T-helper 2 cell treated with Interferon-gamma antibody and Interleukin-4, amounts not matched to agents 5 μg/mL and 100 μg/mL, for 36 hours (primary cell): Measurements from ENCODE around the gene PHETA2.
"Not testable (repeated sequence)": the region's sequence is repeated elsewhere in the genome, so short reads cannot be mapped to it uniquely, and the experiment has no call there.

Experiments used
- DNase-seq: peaks from one replicate; pipeline ENCODE4 v3.0.0; 2021; ENCODE audit warnings: low spot score
- H3K27ac Mint-ChIP-seq: one replicate; pipeline ENCODE4 v1.8.0; 2021; ENCODE audit warnings: mild to moderate bottlenecking, mixed read lengths
- H3K27me3 Mint-ChIP-seq: one replicate; pipeline ENCODE4 v1.8.0; 2021; ENCODE audit warnings: low read depth, mixed read lengths
- H3K36me3 Mint-ChIP-seq: one replicate; pipeline ENCODE4 v1.8.0; 2021; ENCODE audit warnings: low read depth, mixed read lengths
- H3K4me1 Mint-ChIP-seq: one replicate; pipeline ENCODE4 v1.8.0; 2021; ENCODE audit warnings: low read depth, mixed read lengths
- H3K4me3 Mint-ChIP-seq: one replicate; pipeline ENCODE4 v1.8.0; 2022; ENCODE audit warnings: mild to moderate bottlenecking, moderate library complexity, mixed read lengths
- H3K9me3 Mint-ChIP-seq: one replicate; pipeline ENCODE4 v1.8.0; 2021; ENCODE audit warnings: mixed read lengths

PHETA2 gene

GRCh38 chr22:42064629-42065028, 9.4 kb upstream of the PHETA2 start:
- Mint-ChIP-seq H3K4me3 (no peak overlapping the region), H3K4me1 (peaks cover 8% of the 10 kb centered on the region)

DNA sequence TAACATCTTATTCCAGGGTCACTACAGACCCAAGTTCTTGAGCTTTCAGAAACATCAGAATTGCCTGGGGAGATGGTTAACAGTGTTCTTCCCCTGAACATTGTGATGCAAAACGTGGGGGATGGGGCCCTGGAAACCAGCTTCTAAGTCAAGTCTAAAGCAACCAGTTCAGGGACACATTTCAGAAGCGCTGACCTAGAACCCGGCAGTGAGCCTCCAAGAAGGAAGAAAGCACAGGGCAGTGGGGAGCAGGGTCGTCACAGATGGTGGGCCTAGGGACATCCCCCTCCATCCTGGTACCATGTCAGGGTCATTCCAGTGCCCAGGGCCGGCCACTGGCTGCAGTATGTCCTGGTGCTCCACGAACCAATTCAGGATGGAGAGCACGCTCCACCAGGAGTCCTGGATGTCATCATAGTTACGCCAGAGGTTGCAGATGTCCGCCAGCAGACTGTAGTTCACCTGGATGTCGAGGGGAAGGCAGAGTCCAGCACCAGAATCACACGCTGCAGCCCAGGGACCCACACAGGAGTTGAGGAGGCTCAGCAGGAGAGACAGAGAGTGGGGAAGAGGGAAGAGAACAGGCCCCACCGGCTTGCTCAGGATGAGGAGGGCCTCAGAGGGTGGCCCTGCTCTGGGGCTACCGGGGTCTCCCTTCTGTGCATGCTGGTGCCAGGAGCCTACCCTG, 8.5 kb upstream of the PHETA2 start:
- H3K36me3 Mint-ChIP-seq: peaks cover 53% of the 10 kb centered on the region
- no peak overlapping the region for H3K27ac Mint-ChIP-seq
- peaks cover 12% of the 10 kb centered on the region for H3K4me1 Mint-ChIP-seq
- DNase-seq: no peak
- H3K27me3 Mint-ChIP-seq: no peaks in the 10 kb centered on the region
- H3K4me3 Mint-ChIP-seq: no peak overlapping the region
- no peaks in the 10 kb centered on the region for H3K9me3 Mint-ChIP-seq

More at GRCh38 chr22:42064629-42065028, 9.4 kb upstream of the PHETA2 start:
- Mint-ChIP-seq H3K27me3 (no peaks in the 10 kb centered on the region), H3K36me3 (peaks cover 62% of the 10 kb centered on the region), H3K9me3 (no peaks in the 10 kb centered on the region), H3K27ac (no peak overlapping the region)
- no peak for DNase-seq

DNA sequence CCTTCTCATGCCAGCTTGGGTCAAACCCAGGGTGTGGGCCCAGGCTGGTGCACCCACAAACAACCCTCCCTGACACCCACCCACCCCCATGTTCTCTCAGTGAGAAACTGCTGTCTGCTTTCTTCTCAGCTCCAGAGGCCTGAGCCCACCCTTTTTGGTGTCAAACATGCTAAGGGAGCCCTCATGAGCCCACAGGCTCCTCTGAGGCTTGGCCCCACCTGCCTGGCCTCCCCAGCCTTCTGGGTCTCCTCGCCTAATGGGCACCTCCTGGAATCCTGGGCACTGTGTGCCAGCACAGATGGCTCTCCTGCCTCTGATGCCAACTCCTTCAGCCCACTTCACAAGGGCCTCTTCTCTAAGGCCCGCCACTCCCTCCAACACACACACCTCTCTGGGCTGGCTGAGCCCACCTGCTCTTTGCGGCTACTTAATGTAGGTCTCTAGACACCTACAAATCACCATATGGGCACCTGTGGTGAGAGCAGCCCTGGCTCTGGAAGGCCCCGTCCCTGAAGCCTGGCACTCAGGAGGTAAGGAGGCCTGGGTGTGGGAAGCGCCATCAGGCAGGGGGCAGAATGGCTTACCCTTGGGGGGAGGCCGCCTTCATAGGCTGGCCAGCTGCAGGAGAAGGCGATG, 7.8 kb upstream of the PHETA2 start:
- peaks cover 46% of the 10 kb centered on the region for H3K36me3 Mint-ChIP-seq
- no peak overlapping the region for H3K4me3 Mint-ChIP-seq
- H3K4me1 Mint-ChIP-seq: peaks cover 17% of the 10 kb centered on the region
- H3K9me3 Mint-ChIP-seq: no peaks in the 10 kb centered on the region
- no peak overlapping the region for H3K27ac Mint-ChIP-seq
- no peaks in the 10 kb centered on the region for H3K27me3 Mint-ChIP-seq
- no peak for DNase-seq

DNA sequence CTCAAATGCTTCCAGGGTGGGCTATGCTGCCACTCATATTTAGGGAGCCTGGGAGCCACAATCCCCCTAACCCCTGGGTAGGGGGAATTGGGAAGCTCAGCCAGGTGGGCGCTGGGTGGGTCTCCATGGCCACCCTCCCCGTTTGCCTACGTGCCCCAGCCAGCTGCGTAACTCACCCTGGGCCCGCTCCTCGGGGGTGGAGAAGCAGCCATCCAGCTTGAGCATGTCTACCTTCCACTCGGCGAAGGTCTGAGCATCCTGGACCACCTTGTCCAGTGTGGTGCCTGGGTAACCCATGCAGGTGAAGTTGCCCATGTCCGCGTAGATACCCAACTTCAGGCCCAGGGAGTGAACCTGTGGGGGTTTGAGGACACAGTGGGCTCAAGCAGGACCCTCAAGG, 7.1 kb upstream of the PHETA2 start:
- H3K27me3 Mint-ChIP-seq: no peaks in the 10 kb centered on the region
- no peak overlapping the region for H3K4me3 Mint-ChIP-seq
- peaks cover 24% of the 10 kb centered on the region for H3K4me1 Mint-ChIP-seq
- no peak for DNase-seq
- no peak overlapping the region for H3K27ac Mint-ChIP-seq
- peaks cover 43% of the 10 kb centered on the region for H3K36me3 Mint-ChIP-seq
- H3K9me3 Mint-ChIP-seq: no peaks in the 10 kb centered on the region

DNA sequence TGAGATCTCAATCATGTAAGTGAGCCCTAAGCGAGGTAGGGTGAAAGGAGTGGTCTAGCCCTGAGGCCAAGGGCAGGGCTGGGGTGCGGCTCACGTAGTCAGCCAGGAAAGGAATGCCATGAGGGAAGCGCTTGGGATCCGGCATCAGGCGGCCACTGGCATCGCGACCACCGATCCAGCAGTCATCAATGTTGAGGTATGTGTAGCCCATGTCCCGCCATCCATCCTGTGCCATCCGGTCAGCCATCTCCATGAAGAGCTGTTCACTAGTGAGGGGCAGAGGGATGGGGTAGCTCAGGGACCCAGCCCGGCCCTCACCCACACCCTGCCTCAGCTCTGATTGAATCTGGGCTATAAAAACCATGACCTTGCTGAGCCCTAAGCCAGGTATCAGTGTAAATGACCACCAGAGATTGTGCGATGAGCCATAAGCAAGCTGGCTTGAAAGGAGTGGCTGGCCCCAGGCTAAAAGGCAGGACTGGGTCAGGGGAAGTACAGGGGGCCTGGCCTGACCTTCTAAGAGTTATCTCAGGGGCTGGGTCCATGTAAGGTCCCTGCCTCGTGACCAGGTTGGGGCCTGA, 6.3 kb upstream of the PHETA2 start:
- Mint-ChIP-seq H3K27ac (no peak overlapping the region), H3K4me1 (peaks cover 29% of the 10 kb centered on the region), H3K27me3 (no peaks in the 10 kb centered on the region)

GRCh38 chr22:42068291-42068690, 5.8 kb upstream of the PHETA2 start:
- peak overlapping the region; percentile 93 for H3K4me3 Mint-ChIP-seq
- no peak for DNase-seq
- H3K36me3 Mint-ChIP-seq: peaks cover 31% of the 10 kb centered on the region
- peaks cover 29% of the 10 kb centered on the region for H3K4me1 Mint-ChIP-seq
- no peak overlapping the region for H3K27ac Mint-ChIP-seq
- H3K27me3 Mint-ChIP-seq: no peaks in the 10 kb centered on the region
- no peaks in the 10 kb centered on the region for H3K9me3 Mint-ChIP-seq

More for the DNA sequence above, 6.3 kb upstream of the PHETA2 start:
- DNase-seq: no peak
- Mint-ChIP-seq H3K9me3 (no peaks in the 10 kb centered on the region), H3K4me3 (no peak overlapping the region), H3K36me3 (peaks cover 36% of the 10 kb centered on the region)

GRCh38 chr22:42069801-42070516, 4.1 kb upstream of the PHETA2 start:
- DNase-seq: no peak
- Mint-ChIP-seq H3K4me1 (peaks cover 32% of the 10 kb centered on the region), H3K4me3 (peak overlapping the region; percentile 93), H3K27ac (peak overlapping the region; percentile 95), H3K27me3 (no peaks in the 10 kb centered on the region), H3K9me3 (no peaks in the 10 kb centered on the region), H3K36me3 (peaks cover 27% of the 10 kb centered on the region)

DNA sequence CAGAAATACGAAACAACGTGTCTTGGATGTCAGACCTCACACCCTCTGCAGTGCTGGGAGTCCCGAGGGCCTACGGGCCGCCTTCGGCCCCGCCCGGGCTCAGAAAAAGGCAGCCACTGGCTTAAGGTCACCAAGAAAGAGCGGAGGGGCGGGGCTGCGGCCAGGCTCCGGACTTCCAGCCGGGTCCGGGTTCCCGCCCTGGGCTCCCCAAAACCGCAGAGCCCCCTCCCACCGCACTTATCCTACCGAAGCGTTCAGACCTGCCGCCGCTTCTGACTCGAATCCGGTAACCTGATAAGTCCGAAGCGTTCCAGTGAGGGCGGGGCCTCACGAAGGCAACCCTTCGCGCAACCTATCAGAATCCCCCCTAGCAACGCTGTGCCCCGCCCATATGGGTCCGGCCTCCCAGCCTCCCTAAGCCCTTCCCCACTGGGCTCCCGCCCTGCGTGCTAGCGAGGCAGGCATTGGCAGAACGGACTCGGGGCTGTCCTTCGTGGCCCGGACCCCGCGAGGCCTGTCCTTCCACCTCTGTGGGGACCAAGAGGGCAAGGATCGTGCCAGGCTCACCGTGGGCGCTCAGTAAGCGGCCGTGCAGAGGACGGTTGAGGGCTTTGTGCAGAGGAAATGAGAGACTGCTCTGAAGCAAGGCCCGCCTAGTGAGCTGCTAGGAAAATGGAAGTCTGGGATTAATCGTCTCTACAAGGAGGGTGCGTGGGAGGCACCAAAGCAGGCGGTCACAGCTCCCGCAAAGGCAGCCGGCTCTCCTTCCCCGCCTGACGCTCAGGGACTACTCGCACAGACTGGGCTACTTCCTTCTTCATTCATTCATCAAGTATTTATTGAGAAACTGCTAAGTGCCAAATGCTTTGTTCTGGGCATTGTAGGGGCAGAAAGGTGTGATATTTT, 3.3 kb upstream of the PHETA2 start, which contains the start of gene NAGA:
Gene NAGA, minus strand, starts transcription at position 296 of the 906 bp plus-strand sequence. CDS start 515 bp downstream, outside the sequence.
- Mint-ChIP-seq H3K9me3 (no peaks in the 10 kb centered on the region), H3K36me3 (peaks cover 19% of the 10 kb centered on the region), H3K4me1 (peaks cover 34% of the 10 kb centered on the region), H3K27me3 (no peaks in the 10 kb centered on the region), H3K27ac (peak within 1 kb of the TSS; percentile 95), H3K4me3 (peak within 1 kb of the TSS; percentile 93)
- peak; percentile 93 for DNase-seq

GRCh38 chr22:42071508-42071907, 2.5 kb upstream of the PHETA2 start:
- DNase-seq, H3K27me3 Mint-ChIP-seq, H3K9me3 Mint-ChIP-seq: not testable (repeated sequence)
- Mint-ChIP-seq H3K4me3 (peak overlapping the region; percentile 93), H3K36me3 (peaks cover 14% of the 10 kb centered on the region), H3K27ac (peak overlapping the region; percentile 95), H3K4me1 (peaks cover 34% of the 10 kb centered on the region)

- peak overlapping the region; percentile 55 for H3K27ac Mint-ChIP-seq
- no peak for DNase-seq
- H3K27me3 Mint-ChIP-seq: no peaks in the 10 kb centered on the region
- H3K36me3 Mint-ChIP-seq: peaks cover 6% of the 10 kb centered on the region
- H3K4me3 Mint-ChIP-seq: peak overlapping the region; percentile 76
- peaks cover 34% of the 10 kb centered on the region for H3K4me1 Mint-ChIP-seq
- no peaks in the 10 kb centered on the region for H3K9me3 Mint-ChIP-seq
Measured at GRCh38 chr22:42072606-42073330, 1.3 kb upstream of the PHETA2 start.

- H3K27ac Mint-ChIP-seq: peak overlapping the region; percentile 52
- H3K27me3 Mint-ChIP-seq: no peaks in the 10 kb centered on the region
- peaks cover 3% of the 10 kb centered on the region for H3K36me3 Mint-ChIP-seq
- peaks cover 38% of the 10 kb centered on the region for H3K4me1 Mint-ChIP-seq
- H3K9me3 Mint-ChIP-seq: no peaks in the 10 kb centered on the region
- DNase-seq: no peak
- peak overlapping the region; percentile 76 for H3K4me3 Mint-ChIP-seq
Measured at GRCh38 chr22:42073621-42074041, 417 bp upstream of the PHETA2 start.

DNA sequence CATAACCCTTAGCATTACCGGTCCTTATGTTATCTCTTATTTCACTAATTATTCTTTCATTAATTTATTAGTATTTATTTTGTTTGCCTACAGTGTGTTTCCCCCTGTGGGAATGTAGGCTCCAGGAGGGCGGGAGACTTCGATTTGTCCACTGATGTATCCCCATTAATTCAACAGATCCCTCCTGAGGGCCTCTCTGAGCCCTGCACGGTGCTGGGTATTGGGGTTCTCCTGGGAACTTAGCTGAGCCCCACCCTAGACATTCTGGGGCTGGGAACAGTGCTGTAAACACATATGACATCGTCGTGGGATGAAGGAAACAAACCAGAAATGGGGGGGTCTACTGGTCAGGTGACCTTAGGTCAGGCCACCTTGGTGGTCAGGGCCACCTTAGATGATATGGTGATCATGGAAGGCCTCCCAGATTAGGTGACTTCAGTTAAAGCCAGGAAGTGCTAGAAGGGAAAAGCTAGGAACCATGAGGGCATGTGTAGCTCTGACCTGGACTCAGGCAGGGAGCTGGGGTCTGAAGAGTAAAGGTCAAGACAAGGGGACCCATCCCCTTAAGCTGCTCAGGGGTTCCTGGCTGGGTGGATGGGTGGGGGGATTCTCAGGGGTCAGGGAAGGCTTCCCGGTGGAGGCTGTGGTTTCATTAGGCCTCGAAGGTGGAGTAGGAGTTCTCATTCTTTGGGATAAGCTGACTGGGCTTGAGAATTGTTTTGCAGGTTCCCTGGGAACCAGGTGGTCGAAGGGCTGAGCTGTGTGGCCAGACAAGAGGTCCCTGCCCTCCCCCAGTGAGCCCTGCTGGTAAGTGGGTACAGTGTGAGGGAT, 1.0 kb downstream of the PHETA2 start:
- H3K36me3 Mint-ChIP-seq: peaks cover 2% of the 10 kb centered on the region
- DNase-seq: no peak
- H3K4me3 Mint-ChIP-seq: peak overlapping the region; percentile 29
- H3K27me3 Mint-ChIP-seq: no peaks in the 10 kb centered on the region
- H3K9me3 Mint-ChIP-seq: no peaks in the 10 kb centered on the region
- H3K27ac Mint-ChIP-seq: peak overlapping the region; percentile 79
- peaks cover 36% of the 10 kb centered on the region for H3K4me1 Mint-ChIP-seq
